NK-92 treated with Interleukin-12 subunit alpha and Interleukin-12 subunit beta, amount 100 ng/mL, for 24 hours (cell line): ENCODE data around the gene DHFR2.
A peak's percentile ranks its signal among the peaks of the same experiment; 100 is the strongest.
"Not testable (repeated sequence)": the region's sequence is repeated elsewhere in the genome, so short reads cannot be mapped to it uniquely, and the experiment has no call there.

Experiments used
- DNase-seq: peaks from one replicate; lab custom pipeline; 2025; lab: John Stamatoyannopoulos, UW

Gene DHFR2

GRCh38 chr3:94062513-94063404 lies at the start of gene DHFR2, which contains the start of gene NSUN3:
Gene DHFR2 (minus strand): TSS chr3:94062916. CDS start chr3:94061511, 1,405 bp downstream.
Gene NSUN3 (plus strand): TSS chr3:94063061. CDS start chr3:94063127, 66 bp downstream.
- DNase-seq = peak; percentile 88

GRCh38 chr3:94110854-94111253 lies 48.1 kb upstream of the DHFR2 start:
- DNase-seq = no peak

GRCh38 chr3:94110232-94110631 lies 47.5 kb upstream of the DHFR2 start:
- not testable (repeated sequence) for DNase-seq

- DNase-seq = no peak
Measured at GRCh38 chr3:94106268-94106667, 43.6 kb upstream of the DHFR2 start.

- no peak for DNase-seq
Measured at GRCh38 chr3:94101860-94102259, 39.1 kb upstream of the DHFR2 start.

- DNase-seq = no peak
Measured at GRCh38 chr3:94099311-94099710, 36.6 kb upstream of the DHFR2 start.

- DNase-seq = no peak
Measured at GRCh38 chr3:94098452-94098851, 35.7 kb upstream of the DHFR2 start.

GRCh38 chr3:94095111-94095510 lies 32.4 kb upstream of the DHFR2 start:
- no peak for DNase-seq

- DNase-seq = no peak
Measured at GRCh38 chr3:94093151-94093550, 30.4 kb upstream of the DHFR2 start.

- DNase-seq = no peak
Measured at GRCh38 chr3:94092086-94092485, 29.4 kb upstream of the DHFR2 start.

GRCh38 chr3:94089126-94089525 lies 26.4 kb upstream of the DHFR2 start:
- DNase-seq = no peak

- no peak for DNase-seq
Measured at GRCh38 chr3:94083261-94083660, 20.5 kb upstream of the DHFR2 start.

- no peak for DNase-seq
Measured at GRCh38 chr3:94082391-94082937, 19.7 kb upstream of the DHFR2 start.

GRCh38 chr3:94081884-94082283 lies 19.2 kb upstream of the DHFR2 start:
- DNase-seq = no peak

- DNase-seq = not testable (repeated sequence)
Measured at GRCh38 chr3:94080552-94080951, 17.8 kb upstream of the DHFR2 start.

GRCh38 chr3:94076055-94076454 lies 13.3 kb upstream of the DHFR2 start:
- no peak for DNase-seq

GRCh38 chr3:94071713-94072284 lies 9.1 kb upstream of the DHFR2 start:
- DNase-seq = no peak

GRCh38 chr3:94070341-94070911 lies 7.7 kb upstream of the DHFR2 start:
- no peak for DNase-seq

GRCh38 chr3:94069194-94069813 lies 6.6 kb upstream of the DHFR2 start:
- no peak for DNase-seq

- DNase-seq = no peak
Measured at GRCh38 chr3:94066506-94067500, 4.1 kb upstream of the DHFR2 start.
